Forelimb muscle (tissue), 1 donor: ENCODE measurements around the gene KCNQ1. TPM values are rescaled to one million over a fixed set of nuclear protein-coding genes. Genes with fewer than 3 reads are reported as not detected.

ENCODE experiments used
- DNase-seq: peaks from one replicate; pipeline ENCODE4 v3.0.0-alpha.2; 2013; ENCODE audit warnings: low read depth
- polyA plus RNA-seq: library from polyadenylated mRNA; unstranded; fragments of 120-200 nt; gene quantifications from one replicate; pipeline ENCODE4 v1.2.1, GENCODE V29; 2013; ENCODE audit not compliant: insufficient read length

The KCNQ1 gene
- polyA plus RNA-seq, 1 donor: 2.1 TPM

DNA sequence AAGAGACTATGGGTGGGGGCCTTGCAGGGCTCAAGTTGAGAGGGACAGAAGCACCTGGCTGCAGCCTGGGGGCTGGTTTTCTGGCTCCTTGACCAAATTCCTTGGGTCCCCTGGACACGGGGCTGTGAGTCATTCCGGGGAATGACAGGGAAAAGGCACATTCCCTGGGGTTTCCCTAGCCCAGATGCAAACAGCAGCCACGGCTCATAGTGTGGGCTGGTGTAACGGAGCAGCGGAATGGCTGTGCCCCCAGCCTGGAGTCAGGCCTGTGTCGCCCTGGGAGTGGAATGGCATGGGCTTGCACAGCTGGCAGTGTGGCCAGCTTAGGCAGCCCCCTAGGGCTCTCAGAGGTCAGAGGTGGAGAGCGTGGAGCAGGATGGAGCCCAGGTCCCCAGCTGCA is 332.6 kb downstream of the KCNQ1 start:
- DNase-seq: no peak

DNA sequence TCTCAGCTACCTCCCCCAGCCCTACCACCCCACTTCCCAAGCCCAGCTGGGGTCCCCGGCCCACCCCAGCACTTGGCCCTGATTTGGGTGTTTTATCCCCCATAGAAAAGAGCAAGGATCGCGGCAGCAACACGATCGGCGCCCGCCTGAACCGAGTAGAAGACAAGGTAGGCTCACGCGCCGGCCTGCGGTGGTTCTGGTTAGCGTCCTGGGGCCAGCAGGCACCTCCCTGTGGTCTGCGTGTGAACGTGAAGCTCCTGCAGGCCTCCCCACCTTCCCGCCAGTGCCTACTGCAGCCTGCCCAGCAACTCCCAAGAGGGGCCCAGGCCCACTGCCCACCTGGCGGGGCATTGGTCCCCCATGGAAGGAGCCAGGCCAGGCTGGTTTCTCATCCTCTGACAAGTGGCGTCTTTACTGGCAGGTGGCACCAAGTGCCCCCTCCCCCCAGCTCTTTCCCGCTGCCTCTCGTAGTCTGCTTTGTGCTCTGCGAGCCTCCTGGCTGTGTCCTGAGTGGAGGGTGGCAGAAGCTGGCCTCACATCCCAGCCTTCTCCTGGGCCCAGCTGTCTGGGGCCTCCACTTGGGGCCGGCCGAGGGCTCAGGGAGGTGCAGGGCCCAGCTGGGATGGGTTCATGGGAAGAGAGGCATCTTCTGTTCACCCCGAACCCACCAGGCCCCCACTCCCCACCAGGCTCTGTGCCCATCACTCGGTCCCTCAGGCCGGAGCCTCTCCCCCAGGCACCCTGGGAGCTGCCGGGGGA is 333.2 kb downstream of the KCNQ1 start:
- no peak for DNase-seq

DNA sequence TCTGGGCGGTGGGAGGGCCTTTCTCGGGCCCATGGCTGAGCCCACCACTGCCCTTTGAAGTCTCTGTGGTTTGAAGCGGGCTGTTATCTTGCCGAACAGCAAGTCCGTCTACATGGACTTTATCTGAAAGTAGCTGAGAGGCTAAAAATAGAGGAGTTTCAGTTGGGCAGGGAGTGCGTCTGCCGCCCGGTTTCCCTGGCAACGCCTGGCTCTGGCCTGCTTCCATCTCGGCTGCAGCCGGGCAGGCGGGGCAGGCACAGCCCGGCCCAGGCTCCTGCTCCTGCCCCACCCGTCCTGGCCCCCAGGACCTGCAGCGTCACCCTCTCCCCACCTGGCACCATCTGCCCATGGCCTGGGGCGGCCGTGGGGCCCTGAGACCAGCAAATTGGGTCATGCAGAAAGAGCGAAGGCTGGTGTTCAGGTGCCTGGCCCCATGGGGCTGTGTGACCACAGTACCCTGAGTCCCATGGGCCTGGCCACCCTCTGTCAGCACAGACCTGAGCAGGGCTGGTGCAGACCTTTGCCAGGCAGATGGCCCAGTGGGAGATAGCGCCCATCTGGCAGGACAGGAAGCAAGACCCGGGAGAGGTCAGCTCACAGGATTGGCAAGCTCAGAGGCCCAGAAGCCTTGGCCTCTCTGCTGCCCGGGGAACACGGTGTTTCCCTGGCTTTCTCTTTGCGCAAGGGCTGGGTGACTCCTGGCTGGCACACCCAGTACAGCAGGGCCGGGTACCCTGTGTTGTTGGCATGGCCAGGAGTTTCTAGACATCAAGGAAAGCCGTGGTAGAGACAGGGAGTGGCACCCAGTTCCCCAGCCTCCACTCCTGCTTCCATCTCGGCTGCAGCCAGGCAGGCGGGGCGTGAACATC is 334.1 kb downstream of the KCNQ1 start:
- DNase-seq: no peak

DNA sequence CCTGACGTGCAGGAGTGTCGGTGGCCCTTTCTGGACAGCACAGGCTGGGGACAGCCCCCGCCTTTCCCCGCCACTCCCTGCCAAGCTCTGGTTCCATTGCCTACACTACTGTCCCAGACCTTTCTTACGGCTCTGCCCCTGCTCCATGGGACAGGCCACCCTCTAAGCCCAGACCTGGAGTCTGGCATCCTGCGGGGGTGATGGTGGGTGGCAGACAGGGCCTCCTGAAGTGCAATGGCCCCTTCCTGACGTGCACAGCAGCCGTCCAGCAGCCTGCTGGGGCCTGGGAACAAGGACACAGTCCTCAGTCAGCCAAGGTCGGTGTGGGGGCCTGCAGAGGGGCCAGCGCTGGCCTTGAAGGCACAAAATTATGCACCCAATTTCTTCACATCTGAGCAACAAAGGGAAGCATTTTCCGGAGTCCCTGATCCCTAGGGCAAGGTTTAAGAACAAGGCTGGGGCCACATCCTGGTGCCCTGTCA is 334.7 kb downstream of the KCNQ1 start:
- no peak for DNase-seq

DNA sequence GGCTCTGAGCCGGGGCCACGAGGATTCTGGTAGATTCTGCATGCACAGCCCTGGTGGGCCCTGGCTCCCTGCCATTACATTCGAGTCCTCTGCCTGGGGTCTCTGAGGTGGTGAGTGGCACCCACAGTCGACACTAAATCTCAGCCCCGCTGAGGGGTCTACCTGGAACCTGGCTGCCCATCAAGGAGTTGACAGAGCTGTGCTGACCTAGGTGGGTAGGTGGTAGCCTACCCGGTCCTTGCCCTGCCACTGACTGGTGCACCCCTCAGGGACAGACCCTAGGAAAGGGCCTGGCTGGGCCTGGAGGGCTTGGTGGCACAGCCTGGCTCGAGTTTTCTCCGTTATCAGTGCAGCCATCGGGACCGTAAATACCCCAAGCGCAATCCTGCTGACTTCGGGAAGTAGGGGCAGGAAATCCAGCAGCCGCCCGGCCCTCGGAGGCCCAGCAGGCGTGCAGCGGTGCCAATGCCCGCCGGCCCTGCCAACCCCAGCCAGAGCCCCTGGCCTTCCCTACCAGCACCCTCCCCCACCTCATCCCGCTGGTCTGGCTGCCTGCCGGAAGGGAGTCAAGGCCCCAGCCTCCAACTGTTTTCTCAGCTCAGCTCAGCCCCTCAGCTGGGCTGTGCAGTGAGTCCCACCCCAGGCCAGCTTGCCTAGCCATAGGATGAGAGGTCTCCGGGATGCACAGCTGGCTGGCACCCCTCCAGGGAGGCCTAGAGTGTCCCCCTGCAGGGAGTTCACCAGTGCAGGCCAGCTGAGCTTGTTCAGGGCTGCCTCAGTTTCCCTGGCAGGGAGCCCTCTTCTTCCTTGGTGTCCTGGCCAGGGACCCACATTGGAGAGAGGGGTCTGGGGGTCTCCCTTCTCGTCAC is 335.4 kb downstream of the KCNQ1 start:
- DNase-seq: no peak

DNA sequence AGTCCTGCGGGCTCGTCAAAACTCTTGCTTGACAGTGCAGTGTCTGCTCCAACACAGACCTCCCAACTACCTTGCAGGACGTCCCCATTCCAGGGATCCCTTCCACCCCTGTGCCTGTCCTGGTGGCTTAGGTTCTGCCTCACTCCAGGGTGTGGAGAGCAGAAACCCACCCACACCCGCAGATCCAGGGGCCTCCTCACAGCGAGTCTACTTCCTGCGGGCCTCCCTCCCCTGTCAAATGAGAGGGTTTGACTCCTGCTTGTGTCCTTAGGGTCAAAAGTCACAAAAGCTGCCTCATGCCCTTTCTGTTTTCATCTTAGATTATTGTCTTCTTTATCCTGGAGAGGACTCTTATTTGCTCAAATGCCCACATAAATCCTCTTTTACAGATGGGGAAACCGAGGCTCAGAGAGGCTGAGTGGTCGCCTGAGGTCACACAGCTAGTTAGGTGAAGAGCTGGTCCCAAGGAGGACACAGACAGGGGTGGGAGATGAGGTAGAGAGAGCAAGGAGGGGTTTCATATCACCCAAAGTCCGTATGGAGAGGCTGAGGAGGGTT is 336.1 kb downstream of the KCNQ1 start:
- no peak for DNase-seq

DNA sequence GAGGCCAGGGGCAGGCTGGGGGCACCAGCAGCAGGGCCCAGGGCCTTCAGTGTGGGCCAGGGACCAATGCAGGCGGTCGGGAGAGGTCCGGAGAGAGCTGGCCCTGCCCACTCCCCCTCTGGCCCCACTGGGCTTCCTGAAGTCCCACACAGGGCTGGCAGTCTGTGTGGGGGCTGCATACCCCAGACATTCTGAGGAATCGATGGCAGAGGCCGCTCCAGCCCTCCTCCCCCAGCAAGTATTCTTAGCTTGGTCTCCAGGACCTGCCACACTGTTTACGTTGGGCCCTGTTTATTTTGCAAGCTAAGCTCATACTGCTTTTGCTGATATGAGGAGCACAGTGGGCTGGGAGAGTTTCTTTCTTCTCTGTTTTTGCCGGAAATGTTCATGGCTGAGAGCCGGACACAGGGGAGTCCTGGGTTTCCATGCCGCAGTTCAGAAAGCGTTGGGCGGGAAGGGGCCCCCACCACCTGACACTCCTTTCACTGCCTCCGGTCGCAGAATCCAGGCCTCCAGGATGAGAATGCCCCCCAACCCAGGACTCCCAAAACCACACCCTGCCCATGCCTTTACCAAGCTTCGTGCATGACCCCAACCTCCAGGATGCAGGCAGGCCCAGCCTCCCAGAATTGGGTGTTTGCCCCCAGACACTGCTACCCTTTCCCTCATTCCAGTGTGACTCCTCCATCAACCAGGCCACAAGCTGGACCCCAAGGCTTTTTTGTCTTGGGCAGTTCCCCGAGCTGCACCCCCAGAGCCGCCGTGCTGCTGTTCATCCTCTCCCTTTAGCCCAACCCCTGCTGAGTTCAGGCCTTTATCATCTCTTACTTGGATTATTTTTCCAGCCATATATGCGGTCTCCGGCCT is 336.8 kb downstream of the KCNQ1 start:
- DNase-seq: no peak

DNA sequence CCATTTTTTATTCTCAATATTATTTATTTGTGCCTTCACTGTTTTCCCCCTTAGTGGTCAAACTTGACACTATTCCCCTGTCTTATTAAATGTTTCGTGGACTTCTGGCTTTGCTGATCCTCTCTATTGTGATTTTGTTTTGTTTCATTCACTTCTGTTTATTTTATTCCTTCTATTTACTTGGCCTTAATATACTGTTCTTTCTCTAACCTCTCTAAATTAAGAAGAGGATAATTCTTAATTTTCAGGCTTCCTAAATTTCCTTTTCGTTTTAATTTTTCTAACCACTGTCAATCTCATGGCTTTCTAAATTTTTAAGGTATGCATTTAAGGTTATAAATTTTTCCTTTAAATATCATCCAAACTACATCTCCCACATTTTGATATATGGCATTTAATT is 338.0 kb downstream of the KCNQ1 start:
- no peak for DNase-seq

DNA sequence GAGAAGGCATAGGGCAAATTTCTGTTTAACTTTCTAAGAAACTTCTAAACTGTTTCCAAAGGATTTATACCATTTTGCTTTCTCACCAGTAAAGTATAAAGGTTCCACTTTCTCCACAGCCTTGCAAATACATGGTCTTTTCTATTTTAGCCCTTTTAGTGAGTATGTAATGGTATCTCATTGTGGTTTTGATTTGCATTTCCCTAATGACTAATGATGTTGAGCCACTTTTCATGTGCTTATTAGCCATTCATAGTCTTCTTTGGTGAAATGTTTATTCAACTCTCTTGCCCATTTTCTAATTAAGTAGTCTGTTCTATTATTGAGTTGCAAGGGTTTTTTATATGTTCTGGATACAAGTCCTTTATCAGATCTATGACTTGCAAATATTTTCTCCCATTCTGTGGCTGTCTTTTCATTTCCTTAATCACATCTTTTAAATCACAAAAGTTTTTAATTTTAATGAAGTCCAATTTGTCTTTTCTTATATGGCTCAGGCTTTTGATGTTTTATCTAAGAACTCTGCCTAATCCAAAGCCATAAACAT is 338.8 kb downstream of the KCNQ1 start:
- no peak for DNase-seq

DNA sequence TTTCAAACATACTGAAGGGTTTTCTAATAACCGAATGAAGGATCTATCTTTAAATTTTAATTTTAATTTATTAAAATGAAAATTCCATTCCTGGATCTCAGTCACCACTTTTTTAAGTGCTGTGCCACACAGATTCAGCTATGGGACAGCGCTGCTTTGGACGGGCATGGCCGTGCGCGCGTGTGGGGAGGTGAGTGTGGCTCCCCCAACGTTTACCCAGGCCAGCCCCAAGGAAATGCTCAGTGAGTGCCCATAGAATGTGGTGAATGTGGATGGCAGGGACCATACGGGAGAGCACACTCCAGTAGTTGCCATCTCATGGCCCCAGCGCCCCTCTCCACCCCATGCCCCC is 343.0 kb downstream of the KCNQ1 start:
- no peak for DNase-seq

DNA sequence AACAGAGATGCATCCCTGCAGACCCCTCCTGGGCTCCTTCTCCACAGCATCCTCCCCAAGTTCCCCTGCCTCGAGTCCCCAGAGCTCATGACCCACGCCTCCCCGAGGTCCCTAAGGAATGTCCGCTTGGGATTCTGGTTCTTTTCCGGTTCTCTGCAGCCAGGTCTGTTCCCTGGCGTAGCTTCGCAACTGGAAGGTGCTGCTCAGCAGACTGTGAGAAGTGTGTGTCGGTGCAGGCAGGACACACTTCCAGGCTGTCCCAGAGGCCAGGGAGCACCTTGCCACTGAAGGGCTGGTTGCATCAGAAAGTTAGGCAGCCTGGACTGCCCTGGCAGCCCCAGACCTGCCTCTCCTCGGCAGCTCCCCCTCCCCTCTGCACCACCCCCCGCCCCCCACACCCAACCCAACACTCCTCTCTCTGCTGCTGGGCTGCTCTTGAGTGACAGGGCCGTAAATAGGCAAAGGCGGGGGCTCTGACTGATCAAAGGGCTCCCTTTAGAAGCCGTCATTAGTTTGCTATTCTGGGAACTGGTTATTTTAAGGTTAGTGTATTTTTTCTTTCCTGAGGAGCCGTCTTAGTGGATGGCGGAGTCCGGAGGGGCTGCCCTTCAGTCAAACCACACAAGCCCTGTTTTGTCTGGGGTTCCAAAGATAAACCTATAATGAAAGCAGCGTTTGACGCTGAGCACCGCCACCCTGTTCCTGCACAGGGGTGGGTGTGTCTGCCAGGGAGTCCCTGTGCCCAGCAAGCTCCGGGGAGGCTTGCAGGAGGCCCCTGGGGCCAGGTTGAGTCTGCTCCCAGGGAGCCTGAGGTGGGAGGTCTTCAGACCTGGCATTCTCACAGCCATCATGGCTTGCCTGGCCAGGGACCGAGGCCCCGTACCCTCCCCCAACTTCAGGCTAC is 343.6 kb downstream of the KCNQ1 start:
- DNase-seq: no peak

DNA sequence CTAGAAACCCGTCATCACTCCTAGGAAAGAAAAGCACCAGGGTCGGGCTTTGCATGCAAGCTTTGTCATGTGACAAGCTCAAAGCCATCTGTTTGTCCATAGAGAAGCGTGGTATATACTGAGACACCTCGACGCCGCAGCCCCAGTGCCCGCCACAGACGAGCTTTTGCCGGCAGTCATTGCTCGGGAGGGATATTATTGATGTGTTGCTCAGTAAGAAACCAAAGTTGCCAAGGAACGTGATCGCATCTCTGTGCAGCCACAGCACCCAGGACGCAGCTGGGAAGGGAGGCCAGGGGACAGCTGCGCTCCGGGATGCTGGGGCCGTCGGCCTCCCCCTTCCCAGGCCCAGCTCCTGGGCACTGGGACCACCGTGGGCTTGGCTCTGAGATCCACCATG is 344.5 kb downstream of the KCNQ1 start:
- DNase-seq: no peak

DNA sequence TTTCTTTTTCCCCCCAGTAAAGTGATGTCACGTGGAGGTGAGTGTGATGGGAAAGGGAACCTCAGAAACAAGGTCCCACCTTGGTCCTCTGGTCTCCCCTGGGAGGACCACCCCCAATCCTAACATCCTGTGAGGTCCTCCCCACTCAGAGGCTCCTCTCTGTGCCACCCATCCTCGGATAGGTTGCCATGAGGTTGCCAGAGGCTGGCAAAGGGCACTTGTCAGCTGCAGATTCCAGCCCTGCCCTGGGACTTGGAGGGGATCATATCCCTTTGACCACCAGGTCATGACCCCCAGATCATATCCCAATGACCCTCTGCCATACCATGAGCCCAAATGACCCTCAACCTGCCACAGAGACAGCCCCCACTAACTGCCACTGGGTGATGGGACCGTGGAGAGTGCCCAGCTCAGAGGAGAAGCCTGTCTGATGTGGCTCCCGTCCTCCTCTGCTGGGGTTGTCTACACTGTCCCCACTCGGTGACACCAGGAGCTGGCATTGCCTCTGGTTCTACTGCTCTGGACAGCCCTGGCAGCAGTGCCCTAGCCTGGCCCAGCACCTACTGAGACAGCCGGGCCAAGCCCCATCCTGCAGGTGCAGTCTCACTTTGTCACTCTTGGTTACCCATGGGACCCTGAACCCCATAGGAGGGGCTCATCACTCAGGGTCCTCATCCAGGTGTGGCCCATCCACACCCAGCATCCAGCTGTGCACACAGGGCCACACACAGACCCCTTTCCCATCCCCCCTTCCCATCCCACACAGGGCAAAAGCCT is 345.2 kb downstream of the KCNQ1 start:
- DNase-seq: no peak

DNA sequence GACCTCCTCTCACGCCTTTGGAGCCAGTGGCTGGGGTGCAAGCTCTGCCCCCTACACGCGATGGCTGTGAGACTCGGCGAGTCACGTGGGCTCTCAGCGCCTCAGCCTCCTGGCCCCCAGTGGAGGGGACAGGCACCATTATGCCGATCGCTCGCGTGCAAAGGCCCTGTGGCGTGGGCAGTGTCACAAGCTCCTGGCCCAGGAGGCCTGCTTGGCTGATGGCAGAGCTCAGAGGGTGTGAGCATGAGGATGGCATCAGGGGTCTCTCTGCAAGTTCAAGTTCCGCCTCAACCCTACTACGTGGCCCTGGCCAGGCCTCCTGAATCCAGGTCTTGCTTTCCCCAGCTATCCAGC is 345.7 kb downstream of the KCNQ1 start:
- DNase-seq: no peak

DNA sequence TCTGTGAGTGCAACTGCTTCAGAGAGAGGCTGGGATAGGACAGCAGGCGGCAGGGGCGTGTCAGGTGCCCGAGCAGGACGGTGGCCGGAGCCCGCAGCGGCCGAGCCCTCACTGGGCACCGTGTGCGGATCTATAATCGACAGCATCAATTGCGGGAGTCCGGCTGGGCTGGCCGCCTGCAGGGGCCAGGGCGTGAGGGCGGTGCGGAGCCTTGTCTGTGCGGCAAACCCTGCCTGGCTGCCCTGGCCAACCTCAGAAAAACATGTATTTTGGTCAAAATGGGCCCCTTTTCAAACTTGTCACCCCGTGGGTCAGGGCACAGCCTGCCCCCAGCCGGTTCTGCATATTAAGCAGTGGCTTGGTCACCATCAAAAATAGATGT is 346.3 kb downstream of the KCNQ1 start:
- no peak for DNase-seq

DNA sequence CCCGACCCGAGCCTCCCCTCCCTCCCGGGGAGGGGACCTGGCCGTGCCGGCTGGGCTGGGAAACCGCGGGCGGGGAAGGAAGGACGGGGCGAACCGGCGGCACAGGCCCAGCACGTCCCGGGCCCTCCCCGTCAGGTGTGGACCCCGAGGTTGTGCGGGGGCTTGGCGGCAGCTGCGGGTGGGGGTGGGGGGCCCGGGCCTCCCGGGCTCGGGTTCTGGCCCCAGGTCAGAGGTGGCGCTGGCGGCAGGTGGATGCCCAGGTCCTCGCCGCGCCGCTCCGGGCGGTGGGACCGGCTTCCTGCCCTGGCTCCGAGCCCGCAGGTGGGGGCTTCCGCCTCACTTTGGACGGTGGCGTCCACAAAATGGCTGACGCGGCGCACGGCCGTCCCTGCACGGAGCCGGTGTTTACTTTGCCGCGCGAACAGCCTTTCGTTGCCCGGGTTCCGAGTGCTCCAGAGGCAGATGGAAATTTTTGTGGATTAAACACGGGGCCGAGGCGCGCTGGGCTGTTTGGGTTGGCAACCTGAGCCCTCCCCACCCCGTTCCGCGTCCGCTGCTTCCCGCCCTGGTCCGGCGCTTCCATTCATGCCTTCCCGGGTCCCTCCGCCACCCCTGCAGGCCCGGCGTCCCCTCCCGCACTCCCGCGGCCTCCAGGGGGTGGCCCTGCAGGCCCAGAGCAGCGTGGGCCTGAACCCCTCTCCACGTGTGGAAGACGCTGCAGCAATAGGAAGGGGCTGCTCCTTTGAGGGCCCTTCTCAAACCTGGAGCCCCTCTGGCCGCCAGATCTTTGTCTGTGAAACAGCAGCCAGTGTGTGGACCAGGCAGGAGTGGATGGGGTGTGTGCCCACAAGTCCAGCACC is 346.9 kb downstream of the KCNQ1 start:
- no peak for DNase-seq

DNA sequence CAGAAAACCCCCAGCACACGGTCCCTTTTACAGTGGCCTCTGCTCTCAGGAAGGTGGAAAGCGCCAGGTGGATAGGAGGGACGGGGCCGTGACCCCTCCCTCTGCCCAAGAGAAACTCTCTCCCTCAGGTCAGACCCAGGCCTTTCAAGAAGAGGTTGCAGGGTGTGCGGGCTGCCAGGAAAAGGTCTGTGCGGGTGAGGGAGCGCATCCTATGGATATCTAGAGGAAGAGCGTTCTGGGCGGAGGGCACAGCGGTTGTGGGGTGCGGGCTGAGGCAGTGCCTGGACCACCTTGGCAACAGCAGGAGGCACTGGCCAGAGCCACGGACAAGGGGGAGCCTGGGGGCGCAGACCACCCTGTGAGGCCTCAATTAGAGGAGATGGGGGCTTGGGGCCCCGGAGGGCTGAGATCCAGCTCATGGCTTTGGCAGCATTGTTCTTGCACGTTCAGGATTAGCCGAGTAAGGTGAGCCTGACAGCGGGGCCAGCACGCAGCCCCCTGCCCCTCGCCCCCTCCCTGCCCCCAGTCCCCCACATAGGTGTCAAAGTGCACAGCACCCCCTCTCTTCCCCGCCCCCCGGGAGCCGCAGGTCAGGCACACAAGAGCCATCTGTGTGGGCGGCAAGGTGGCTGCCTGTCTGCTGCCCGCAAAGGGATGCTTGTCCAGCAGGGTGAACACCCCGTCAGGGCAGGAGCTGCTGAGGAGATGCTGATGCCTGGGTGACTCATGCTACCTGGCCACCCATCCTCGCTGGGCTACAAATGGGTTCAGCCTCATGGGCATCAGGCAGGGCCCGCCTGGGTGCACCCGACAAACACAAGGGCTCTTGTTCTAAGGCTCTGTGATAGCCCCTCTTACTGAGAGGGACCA is 347.8 kb downstream of the KCNQ1 start:
- no peak for DNase-seq
